Activated T-cell treated with anti-CD3 and anti-CD28 coated beads for 4 hours (primary cell): ENCODE measurements around the gene ENSA.
A peak's percentile ranks its signal among the peaks of the same experiment; 100 is the strongest.
"Not testable (repeated sequence)": the region's sequence is repeated elsewhere in the genome, so short reads cannot be mapped to it uniquely, and the experiment has no call there.

ENCODE experiments used
- DNase-seq: peaks from one replicate; pipeline ENCODE4 v3.0.0-alpha.2; 2020

The ENSA gene

GRCh38 chr1:150621497-150622302 lies 7.7 kb downstream of the ENSA start:
- DNase-seq: peak; percentile 48

GRCh38 chr1:150620919-150621318 lies 8.5 kb downstream of the ENSA start:
- no peak for DNase-seq

DNA sequence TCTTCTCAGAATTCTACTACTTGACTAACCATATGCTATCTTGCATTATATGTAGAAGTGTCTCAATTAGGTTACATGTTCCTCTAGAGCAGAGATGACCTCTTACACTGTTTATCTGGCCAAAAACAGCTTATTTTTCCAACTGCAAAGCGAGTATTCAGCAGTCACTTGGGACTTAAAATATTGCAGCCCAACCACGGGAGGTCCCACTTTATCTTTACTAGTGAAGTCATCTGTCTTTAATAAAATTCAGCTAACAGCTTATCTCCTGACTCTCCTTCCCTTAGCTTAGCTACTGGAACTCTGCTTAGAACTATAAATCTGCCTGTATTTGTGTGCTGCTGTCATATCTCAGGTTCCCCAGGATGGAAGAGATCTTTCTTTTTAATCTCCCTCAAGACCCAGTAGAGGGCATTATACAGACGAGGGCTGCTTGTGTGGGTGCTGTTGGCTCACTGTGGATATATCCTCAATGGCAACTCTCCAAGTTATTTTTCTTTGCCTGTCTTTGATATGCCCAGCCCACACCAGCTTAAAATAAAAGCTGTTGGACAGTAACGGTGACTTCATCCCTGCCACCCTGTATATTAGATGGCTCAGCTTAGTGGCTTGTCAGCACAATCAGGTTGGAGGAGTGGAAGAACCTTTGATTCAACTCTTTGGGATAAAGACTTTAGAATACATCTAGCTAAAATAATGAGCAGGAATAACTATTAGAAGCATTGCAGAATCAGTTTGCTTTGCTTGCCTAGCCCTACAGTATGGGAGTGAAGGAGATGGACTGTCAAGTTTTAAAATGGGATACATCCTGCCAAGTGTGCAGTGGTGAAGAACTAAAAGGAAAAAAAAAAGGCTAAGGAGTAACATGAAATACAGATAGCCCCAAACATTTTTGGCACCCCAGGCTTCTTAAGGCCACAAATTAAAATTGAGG lies 9.6 kb downstream of the ENSA start:
- no peak for DNase-seq

DNA sequence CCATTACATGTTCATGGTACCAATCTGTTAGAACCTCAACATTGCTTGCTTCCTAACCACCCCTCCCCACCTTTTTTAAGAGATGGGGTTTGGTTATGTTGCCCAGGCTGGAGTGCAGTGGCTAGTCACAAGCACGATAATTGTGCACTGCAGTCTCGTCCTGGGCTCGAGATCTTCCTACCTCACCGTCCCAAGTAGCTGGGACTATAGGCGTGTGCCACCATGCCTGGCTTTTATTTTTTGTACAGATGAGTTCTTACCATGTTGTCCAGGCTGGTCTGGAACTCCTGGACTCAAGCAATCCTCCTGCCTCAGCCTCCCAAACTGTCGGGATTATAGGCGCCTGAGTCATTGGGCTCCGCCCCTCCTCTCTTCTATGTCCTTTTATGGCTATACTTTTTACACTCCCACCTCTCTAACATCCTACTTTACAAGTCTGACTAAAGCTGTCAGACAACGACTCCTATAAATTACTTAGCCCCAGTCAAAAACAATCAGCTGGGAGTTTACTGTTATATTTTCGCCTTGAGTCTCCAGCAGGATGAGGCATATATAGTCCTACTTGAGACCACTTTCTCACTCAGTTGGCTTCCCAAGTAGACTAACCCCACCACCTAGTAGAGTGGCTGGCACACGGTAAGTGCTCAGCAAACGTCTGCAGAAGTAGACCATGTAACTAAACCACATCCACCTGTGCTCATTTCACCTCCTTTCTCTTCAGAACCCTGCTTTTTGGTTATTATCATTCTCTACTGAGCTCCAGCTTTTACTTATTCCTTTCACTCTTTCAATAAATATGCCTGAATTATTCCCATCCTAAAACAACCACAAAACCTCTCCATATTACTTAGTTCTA lies 13.8 kb downstream of the ENSA start:
- DNase-seq: no peak

- no peak for DNase-seq
Measured at GRCh38 chr1:150613061-150613920, 16.1 kb downstream of the ENSA start.

DNA sequence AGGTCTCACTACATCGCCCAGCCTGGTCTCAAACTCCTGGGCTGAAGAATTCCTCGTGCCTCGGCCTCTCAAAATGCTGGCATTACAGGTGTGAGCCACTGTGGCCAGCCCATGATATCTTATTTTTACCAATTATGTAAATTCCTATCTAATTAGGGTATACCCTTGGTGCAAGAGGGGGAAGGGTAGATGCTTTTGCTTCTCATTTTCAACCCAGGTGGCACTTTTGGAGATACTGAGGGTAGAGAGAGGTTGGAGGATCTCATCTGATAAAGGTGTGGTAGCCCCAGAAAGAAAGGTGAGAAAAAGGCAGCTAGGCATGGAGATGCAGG lies 17.4 kb downstream of the ENSA start:
- DNase-seq: no peak

DNA sequence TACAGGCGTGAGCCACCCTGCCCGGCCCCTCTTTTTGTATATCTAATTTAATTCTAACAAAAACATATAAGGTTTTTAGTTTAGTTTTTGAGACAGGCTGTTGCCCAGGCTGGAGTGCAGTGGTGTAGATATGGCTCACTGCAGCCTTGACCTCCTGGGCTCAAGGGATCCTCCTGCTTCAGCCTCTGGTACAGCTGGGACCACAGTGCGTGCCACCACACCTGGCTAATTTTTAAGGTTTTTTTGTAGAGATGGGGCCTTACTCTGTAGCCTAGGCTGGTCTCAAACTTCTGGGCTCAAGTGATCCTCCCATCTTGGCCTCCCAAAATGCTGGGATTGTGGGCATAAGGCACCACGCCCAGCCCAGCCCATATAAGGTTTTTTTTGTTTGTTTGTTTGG lies 18.8 kb downstream of the ENSA start:
- DNase-seq: no peak

- DNase-seq: no peak
Measured at GRCh38 chr1:150609732-150610131, 19.7 kb downstream of the ENSA start.

DNA sequence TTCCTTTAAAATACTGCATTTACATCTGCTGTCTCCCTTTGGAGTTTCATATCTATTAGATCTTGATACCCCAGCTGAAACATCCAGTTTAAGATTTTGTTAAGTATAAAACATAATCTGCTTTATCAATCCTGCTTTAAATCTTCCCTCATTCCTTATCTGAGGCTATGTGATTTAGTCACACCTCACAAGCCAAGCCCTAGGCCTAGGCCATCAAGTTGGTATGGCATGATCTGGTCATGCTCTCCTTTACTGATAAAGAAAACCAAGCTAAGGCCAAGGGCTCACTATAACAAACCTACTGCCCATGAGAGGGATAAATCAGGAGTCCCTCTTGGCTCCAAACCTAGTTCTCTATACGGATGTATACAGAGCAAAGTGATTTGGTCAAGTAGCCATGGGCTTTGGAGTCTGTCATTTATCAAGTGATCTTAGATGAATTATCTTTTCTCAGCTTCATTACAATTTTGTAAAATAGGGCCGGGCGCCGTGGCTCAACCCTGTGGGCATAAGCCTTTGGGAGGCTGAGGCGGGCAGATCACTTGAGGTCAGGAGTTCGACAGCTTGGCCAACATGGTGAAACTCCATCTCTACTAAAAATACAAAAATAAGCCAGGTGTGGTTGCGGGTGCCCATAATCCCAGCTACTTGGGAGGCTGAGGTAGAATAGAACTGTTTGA lies 22.8 kb downstream of the ENSA start:
- DNase-seq: no peak

- DNase-seq: not testable (repeated sequence)
Measured at GRCh38 chr1:150605451-150605731, 24.0 kb downstream of the ENSA start.

- no peak for DNase-seq
Measured at GRCh38 chr1:150604226-150604588, 25.2 kb downstream of the ENSA start.

GRCh38 chr1:150603711-150604110 lies 25.7 kb downstream of the ENSA start:
- no peak for DNase-seq

DNA sequence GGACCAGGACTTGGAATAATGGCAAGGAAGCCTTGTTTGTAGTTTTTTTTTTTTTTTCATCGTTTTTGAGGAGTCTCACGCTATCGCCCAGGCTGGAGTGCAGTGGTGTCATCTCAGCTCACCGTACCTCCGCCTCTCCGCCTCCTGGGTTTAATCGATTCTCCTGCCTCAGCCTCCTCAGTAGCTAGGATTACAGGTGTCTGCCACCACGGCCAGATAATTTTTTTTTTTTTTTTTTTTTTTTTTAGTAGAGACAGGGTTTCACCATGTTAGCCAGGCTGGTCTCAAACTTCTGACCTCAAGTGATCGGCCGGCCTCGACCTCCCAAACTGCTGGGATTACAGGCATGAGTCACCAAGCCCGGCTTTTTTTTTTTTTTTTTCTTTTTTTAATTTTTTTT lies 27.0 kb downstream of the ENSA start:
- not testable (repeated sequence) for DNase-seq

DNA sequence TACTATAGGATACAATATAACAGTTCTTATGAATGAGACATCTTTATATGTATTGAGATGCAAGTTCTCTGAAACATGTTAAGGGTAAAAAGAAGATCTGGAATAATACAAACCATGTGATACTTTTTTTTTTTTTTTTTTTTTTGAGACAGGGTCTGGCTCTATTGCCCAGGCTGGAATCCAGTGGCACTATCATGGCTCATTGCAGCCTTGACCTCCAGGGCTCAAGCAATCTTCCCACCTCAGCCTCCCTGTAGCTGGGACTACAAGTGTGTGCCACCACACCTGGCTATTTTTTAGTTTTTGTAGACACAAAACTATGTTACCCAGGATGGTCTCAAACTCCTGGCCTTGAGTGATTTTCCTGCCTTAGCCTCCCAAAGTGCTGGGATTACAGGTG lies 27.9 kb downstream of the ENSA start:
- DNase-seq: no peak

- DNase-seq: not testable (repeated sequence)
Measured at GRCh38 chr1:150598346-150598745, 31.1 kb downstream of the ENSA start.

GRCh38 chr1:150596976-150597375 lies 32.4 kb downstream of the ENSA start:
- no peak for DNase-seq

DNA sequence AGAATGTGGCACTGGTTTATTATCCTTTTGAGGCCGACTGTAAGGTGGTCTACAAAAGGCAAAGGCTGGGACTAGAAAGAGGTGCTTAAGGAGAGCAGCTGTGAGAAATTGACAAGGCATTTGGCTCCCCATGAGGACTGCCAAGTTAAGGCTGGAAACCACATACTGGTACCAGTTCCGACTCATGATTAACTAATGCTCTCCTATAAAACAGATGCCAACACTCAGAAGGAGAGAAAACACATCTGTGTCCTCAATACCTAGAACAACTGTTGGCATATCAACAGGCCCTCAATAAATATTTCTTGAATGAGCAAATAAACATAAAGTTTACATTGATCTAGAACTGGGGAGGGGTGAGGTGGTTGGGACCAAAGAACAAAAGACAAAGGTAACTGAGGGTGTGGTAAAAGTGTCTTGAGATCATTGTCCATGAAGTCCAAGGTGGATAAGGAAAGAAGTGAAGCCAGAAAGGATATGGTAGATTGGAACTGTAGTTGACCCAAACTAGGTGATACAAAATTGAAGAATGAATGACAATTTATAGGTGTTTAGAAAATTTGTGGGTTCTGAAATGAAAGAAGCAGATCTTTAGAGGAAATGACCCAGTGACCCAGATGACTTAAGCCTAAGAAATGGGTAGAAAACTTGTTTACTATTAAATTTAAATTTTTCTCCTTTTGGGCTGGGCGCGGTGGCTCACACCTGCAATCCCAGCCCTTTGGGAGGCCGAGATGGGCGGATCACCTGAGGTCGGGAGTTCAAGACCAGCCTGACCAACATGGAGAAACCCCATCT lies 33.1 kb downstream of the ENSA start:
- no peak for DNase-seq

GRCh38 chr1:150582371-150582770 lies 47.0 kb downstream of the ENSA start:
- DNase-seq: no peak

GRCh38 chr1:150581962-150582361 lies 47.5 kb downstream of the ENSA start:
- DNase-seq: not testable (repeated sequence)

- DNase-seq: not testable (repeated sequence)
Measured at GRCh38 chr1:150581437-150581836, 48.0 kb downstream of the ENSA start.

DNA sequence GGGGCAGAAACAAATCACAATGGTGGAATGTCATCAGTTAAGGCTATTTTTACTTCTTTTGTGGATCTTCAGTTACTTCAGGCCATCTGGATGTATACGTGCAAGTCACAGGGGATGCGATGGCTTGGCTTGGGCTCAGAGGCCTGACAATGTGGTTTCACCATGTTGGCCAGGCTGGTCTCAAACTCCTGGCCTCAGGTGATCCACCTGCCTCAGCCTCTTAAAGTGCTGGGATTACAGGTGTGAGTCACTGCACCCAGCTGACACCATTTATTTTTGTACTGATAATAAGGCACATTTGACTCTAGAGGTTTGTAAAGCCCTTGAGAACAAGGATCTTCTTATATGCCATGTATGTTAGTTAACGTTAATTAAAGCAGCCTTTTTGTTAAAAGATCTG lies 48.4 kb downstream of the ENSA start:
- not testable (repeated sequence) for DNase-seq
